OCI-LY3 (cell line): ENCODE data around the gene GRIN2D.

Source experiments
- CTCF ChIP-seq: fragments of 200-600, 300-600 bp; sonication (generic); IDR thresholded peaks from 2 replicates; pipeline ENCODE4 v1.5.1; 2014; ENCODE audit warnings: antibody characterized with exemption, low read length, low read depth
- EZH2phosphoT487 ChIP-seq: fragments of 200-600 bp; shearing (Covaris generic); IDR thresholded peaks from 2 replicates; pipeline ENCODE4 v1.6.1; 2018; ENCODE audit warnings: antibody characterized with exemption, mixed run types, low read depth

- no peak for TF ChIP-seq CTCF
- TF ChIP-seq EZH2phosphoT487: no peak
These were observed 25.6 kb upstream of the GRIN2D start for GRCh38 chr19:48367855-48368254.
